GM13977 (cell line): Measurements from ENCODE around the gene NHLRC1.

Source experiments
- DNase-seq: peaks from one replicate; pipeline ENCODE4 v3.0.0; 2012; ENCODE audit warnings: low spot score
- CTCF ChIP-seq: IDR thresholded peaks from 2 replicates; pipeline ENCODE4 v1.5.1; 2012; ENCODE audit warnings: mild to moderate bottlenecking, control low read depth; ENCODE audit not compliant: insufficient read depth; ENCODE audit errors: extremely low read depth, missing control alignments
- in situ Hi-C: fragments of 300-500 bp; cut with MboI; formaldehyde crosslinking; loops from one replicate; pipeline ENCODE4 v1.12.0; 2022; ENCODE audit warnings: low sequenced_read_pairs, low pct_unique_long_range_greater_than_20kb, mixed read lengths, inconsistent platforms; ENCODE audit not compliant: unreplicated experiment

The NHLRC1 gene

GRCh38 chr6:18121580-18122127, 823 bp downstream of the NHLRC1 start:
- DNase-seq, result no peak
- in situ Hi-C loops, result no loop called here
- TF ChIP-seq CTCF, result peak; percentile 13

DNA sequence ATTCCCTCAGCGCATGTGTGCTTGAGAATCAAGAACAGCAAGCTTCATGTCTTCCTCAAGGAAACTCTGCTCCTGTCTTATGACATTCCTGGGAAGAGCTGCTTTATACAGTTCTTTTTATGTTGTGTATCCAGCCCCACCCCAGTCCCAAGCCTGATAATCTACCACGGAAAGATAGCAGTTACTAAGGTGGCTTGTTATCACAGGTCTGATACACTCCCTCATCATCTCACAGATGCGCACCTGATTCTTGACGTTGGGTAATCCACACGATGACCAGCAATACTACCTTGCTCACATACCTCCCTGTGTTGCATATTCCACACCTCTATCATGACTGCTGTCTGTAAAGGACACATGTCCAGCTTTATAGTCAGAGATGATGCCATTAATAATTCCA, 3.2 kb downstream of the NHLRC1 start:
- no peak for TF ChIP-seq CTCF
- no peak for DNase-seq
- in situ Hi-C loops, result no loop called here

- in situ Hi-C loops, result no loop called here
- TF ChIP-seq CTCF, result no peak
- DNase-seq, result no peak
Observed at GRCh38 chr6:18118330-18118729, 4.1 kb downstream of the NHLRC1 start.

GRCh38 chr6:18117136-18117535, 5.3 kb downstream of the NHLRC1 start:
- in situ Hi-C loops, result no loop called here
- no peak for DNase-seq

DNA sequence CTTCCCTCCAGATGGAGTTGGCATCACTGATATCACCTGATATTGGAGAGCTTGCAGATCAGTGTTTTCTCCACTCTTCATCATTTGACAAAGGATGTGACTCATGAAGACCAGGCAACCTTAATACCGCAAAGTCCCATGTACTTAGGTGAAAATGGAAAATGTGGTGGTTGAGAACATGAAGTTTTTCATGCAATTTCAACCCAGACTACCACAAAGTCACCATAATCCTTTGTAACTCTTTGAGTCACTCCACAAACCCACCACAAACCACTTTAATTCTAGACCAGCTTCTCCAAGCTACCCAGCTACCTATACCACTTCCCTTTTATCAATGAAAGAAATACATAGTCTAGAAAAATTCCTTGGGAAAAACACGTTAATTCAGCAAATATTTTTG, 7.1 kb downstream of the NHLRC1 start:
- no peak for DNase-seq
- in situ Hi-C loops, result no loop called here
- no peak for TF ChIP-seq CTCF

More at GRCh38 chr6:18117136-18117535, 5.3 kb downstream of the NHLRC1 start:
- no peak for TF ChIP-seq CTCF

GRCh38 chr6:18110162-18110561, 12.3 kb downstream of the NHLRC1 start:
- in situ Hi-C loops, result no loop called here
- DNase-seq, result no peak

More at GRCh38 chr6:18110162-18110561, 12.3 kb downstream of the NHLRC1 start:
- TF ChIP-seq CTCF, result no peak
